HCT116 (cell line): Measurements from ENCODE around the gene NFIB. TPM values are rescaled to one million over a fixed set of nuclear protein-coding genes. Genes with fewer than 3 reads are reported as not detected.

Source experiments
- ATAC-seq: fragments of 200-7000 bp; cut with Tn5 transposase; 2 replicates; pipeline ENCODE4 v1.9.1; 2020; ENCODE audit warnings: mild to moderate bottlenecking, moderate library complexity
- BruUV-seq: library from RNA; stranded (reverse); fragments of 400-500 nt; replicated peaks from 2 replicates; lab custom pipeline; 2021; lab: Mats Ljungman, UMichigan
- CTCF ChIA-PET: fragments of 300-600 bp; sonication (Branson Sonifier 250); formaldehyde crosslinking; loops from one replicate; lab custom pipeline; 2021; ENCODE audit warnings: antibody characterized with exemption; lab: Charles Lee
- POLR2A ChIA-PET: fragments of 300-600, 350-600 bp; sonication (Branson Sonifier 250); formaldehyde crosslinking; loops from one replicate; lab custom pipeline; 2021; ENCODE audit warnings: antibody characterized with exemption; lab: Charles Lee
- RAD21 ChIA-PET, 2 experiments: fragments of 300-600 bp; sonication (Branson Sonifier 250); formaldehyde crosslinking; loops; one replicate each; lab custom pipeline; 2023; ENCODE audit warnings: low total read pairs in 2 of 2; ENCODE audit not compliant: uncharacterized antibody in 2 of 2, unreplicated experiment in 2 of 2, low non-redundant PET in 1 of 2; lab: Charles Lee
- DNase-seq: peaks from one replicate; pipeline ENCODE4 v3.0.0-alpha.2; 2010; ENCODE audit warnings: low read depth, low spot score
- H2AFZ ChIP-seq: fragments of 200-600 bp; shearing (Covaris generic), sonication (generic); 2 replicates; pipeline ENCODE4 v1.6.1; 2017; ENCODE audit warnings: low read depth, mixed run types, mixed read lengths, antibody characterized with exemption, low read length; ENCODE audit not compliant: poor library complexity, severe bottlenecking
- H3K27ac ChIP-seq: 2 replicates; pipeline ENCODE4 v1.5.1; 2012; ENCODE audit warnings: low read depth, low read length
- H3K27me3 ChIP-seq: fragments of 200-600 bp; sonication (generic); 2 replicates; pipeline ENCODE4 v1.6.1; 2016; ENCODE audit warnings: mixed run types, low read length, mixed read lengths; ENCODE audit not compliant: insufficient read depth
- H3K36me3 ChIP-seq, 2 experiments: fragments of 200-500 bp in 1 of 2; fragments of 200-600 bp in 1 of 2; sonication (Bioruptor generic) in 1 of 2; sonication (generic) in 1 of 2; 2 replicates each; pipeline versions ENCODE4 v1.5.1 to v1.6.1; 2014 to 2016; ENCODE audit warnings: low read length in 2 of 2, inconsistent platforms in 1 of 2, mixed read lengths in 1 of 2, mixed run types in 1 of 2; ENCODE audit not compliant: insufficient read depth in 2 of 2, control insufficient read depth in 1 of 2
- H3K4me1 ChIP-seq, 2 experiments: fragments of 200-600 bp in 1 of 2; sonication (generic) in 1 of 2; 2 replicates each; pipeline versions ENCODE4 v1.5.1 to v1.6.1; 2012 to 2017; ENCODE audit warnings: low read length in 2 of 2, inconsistent platforms in 1 of 2, mild to moderate bottlenecking in 1 of 2, mixed read lengths in 1 of 2, mixed run types in 1 of 2, moderate library complexity in 1 of 2; ENCODE audit not compliant: insufficient read depth in 2 of 2, control insufficient read depth in 1 of 2
- H3K4me2 ChIP-seq: fragments of 200-600 bp; sonication (generic); 2 replicates; pipeline ENCODE4 v1.6.1; 2017; ENCODE audit warnings: mixed run types, low read length, mixed read lengths
- H3K4me3 ChIP-seq, 2 experiments: fragments of 200-600 bp in 1 of 2; sonication (generic) in 1 of 2; replicated peaks in 1 of 2; 2 replicates each; pipeline ENCODE4 v1.5.1; 2011 to 2016; ENCODE audit warnings: low read length in 2 of 2, control low read depth in 1 of 2, low read depth in 1 of 2, mild to moderate bottlenecking in 1 of 2, mixed read lengths in 1 of 2, mixed run types in 1 of 2
- H3K79me2 ChIP-seq: fragments of 200-600 bp; sonication (generic); 2 replicates; pipeline ENCODE4 v1.6.1; 2017; ENCODE audit warnings: mild to moderate bottlenecking, mixed run types, low read length, moderate library complexity, mixed read lengths; ENCODE audit not compliant: insufficient read depth
- H3K9ac ChIP-seq: fragments of 200-600 bp; sonication (generic); 2 replicates; pipeline ENCODE4 v1.6.1; 2016; ENCODE audit warnings: low read length, mixed read lengths
- H3K9me2 ChIP-seq: fragments of 200-600 bp; sonication (generic), shearing (Covaris generic); 2 replicates; pipeline ENCODE4 v1.6.1; 2017; ENCODE audit warnings: mixed run types, mild to moderate bottlenecking, moderate library complexity; ENCODE audit not compliant: insufficient read depth
- H3K9me3 ChIP-seq, 2 experiments: fragments of 200-500 bp in 1 of 2; fragments of 200-600 bp in 1 of 2; sonication (Bioruptor generic) in 1 of 2; sonication (generic) in 1 of 2; 2 replicates each; pipeline ENCODE4 v1.6.1; 2014 to 2017; ENCODE audit warnings: low read length in 2 of 2, mixed read lengths in 2 of 2, inconsistent platforms in 1 of 2, low read depth in 1 of 2, mild to moderate bottlenecking in 1 of 2, mixed run types in 1 of 2, moderate library complexity in 1 of 2; ENCODE audit not compliant: control insufficient read depth in 1 of 2, insufficient read depth in 1 of 2
- H4K20me1 ChIP-seq: fragments of 200-600 bp; sonication (generic), shearing (Covaris generic); 2 replicates; pipeline ENCODE4 v1.6.1; 2017; ENCODE audit warnings: mixed run types, mild to moderate bottlenecking, moderate library complexity; ENCODE audit not compliant: insufficient read depth
- CBX3 ChIP-seq: IDR thresholded peaks from 2 replicates; pipeline ENCODE4 v1.6.1; 2012; ENCODE audit warnings: low read depth
- ELF1 ChIP-seq: IDR thresholded peaks from 2 replicates; pipeline ENCODE4 v1.6.1; 2012; ENCODE audit warnings: low read depth, borderline replicate concordance
- EZH2phosphoT487 ChIP-seq: fragments of 200-600 bp; IDR thresholded peaks from 2 replicates; pipeline ENCODE4 v1.6.1; 2018; ENCODE audit warnings: antibody characterized with exemption, borderline replicate concordance
- FOSL1 ChIP-seq: IDR thresholded peaks from 2 replicates; pipeline ENCODE4 v1.6.1; 2012; ENCODE audit warnings: low read depth
- POLR2A ChIP-seq: IDR thresholded peaks from 2 replicates; pipeline ENCODE4 v1.7.0; 2011; ENCODE audit warnings: borderline replicate concordance; ENCODE audit not compliant: insufficient read depth, insufficient read length; ENCODE audit errors: extremely low read depth
- POLR2AphosphoS5 ChIP-seq: IDR thresholded peaks from 2 replicates; pipeline ENCODE4 v1.6.1; 2011; ENCODE audit warnings: mild to moderate bottlenecking, low read depth, low read length, moderate library complexity
- RAD21 ChIP-seq: IDR thresholded peaks from 2 replicates; pipeline ENCODE4 v1.6.1; 2012; ENCODE audit warnings: low read depth, mild to moderate bottlenecking
- SIN3A ChIP-seq: IDR thresholded peaks from 2 replicates; pipeline ENCODE4 v1.6.1; 2012; ENCODE audit warnings: low read depth
- SP1 ChIP-seq: IDR thresholded peaks from 2 replicates; pipeline ENCODE4 v1.6.1; 2012; ENCODE audit warnings: low read depth
- SRF ChIP-seq: IDR thresholded peaks from 2 replicates; pipeline ENCODE4 v1.6.1; 2012; ENCODE audit warnings: low read depth
- TCF7L2 ChIP-seq: IDR thresholded peaks from 2 replicates; pipeline ENCODE4 v1.7.0; 2011; ENCODE audit warnings: borderline replicate concordance, inconsistent platforms; ENCODE audit not compliant: insufficient read depth, insufficient read length; ENCODE audit errors: extremely low read depth
- YY1 ChIP-seq: IDR thresholded peaks from 2 replicates; pipeline ENCODE4 v1.6.1; 2011; ENCODE audit warnings: low read length, low read depth, moderate library complexity, mild to moderate bottlenecking; ENCODE audit not compliant: insufficient replicate concordance; ENCODE audit errors: extremely low read depth
- ZFX ChIP-seq: fragments of 450-650 bp; IDR thresholded peaks from 2 replicates; pipeline ENCODE4 v1.6.1; 2017
- ZNF274 ChIP-seq: fragments of 200-500 bp; sonication (Bioruptor generic); IDR thresholded peaks from 2 replicates; pipeline ENCODE4 v1.6.1; 2014; ENCODE audit warnings: mild to moderate bottlenecking, low read depth, low read length, inconsistent platforms
- intact Hi-C: fragments of 100-400 bp; cut with micrococcal nuclease; formaldehyde crosslinking; loops from 2 replicates; pipeline ENCODE4 v1.10.0; 2022
- total RNA-seq: library from RNA; stranded (reverse); gene quantifications from one replicate; pipeline ENCODE4 v1.2.1, GENCODE V29; 2021; ENCODE audit not compliant: unreplicated experiment
- TF ChIP-seq, protein P1 (sequence below): IDR thresholded peaks from 2 replicates; pipeline ENCODE4 v1.6.1; 2012
- TF ChIP-seq, protein P2 (sequence below), 3 experiments: fragments of 200-600 bp in 1 of 3; sonication (generic) in 1 of 3; IDR thresholded peaks in 2 of 3; conservative IDR thresholded peaks in 1 of 3; 2 replicates each; pipeline ENCODE4 v1.5.1; 2012 to 2017; ENCODE audit warnings: low read depth in 2 of 3, low read length in 2 of 3, antibody characterized with exemption in 1 of 3, borderline replicate concordance in 1 of 3, control low read depth in 1 of 3, mild to moderate bottlenecking in 1 of 3, mixed read lengths in 1 of 3, mixed run types in 1 of 3, moderate library complexity in 1 of 3; ENCODE audit not compliant: insufficient read depth in 1 of 3
- TF ChIP-seq, protein P3 (sequence below): IDR thresholded peaks from 2 replicates; pipeline ENCODE4 v1.6.1; 2012
- TF ChIP-seq, protein P4 (sequence below): IDR thresholded peaks from 2 replicates; pipeline ENCODE4 v1.6.1; 2011; ENCODE audit warnings: mild to moderate bottlenecking, low read length, moderate library complexity; ENCODE audit not compliant: insufficient replicate concordance; ENCODE audit errors: extremely low read depth
- TF ChIP-seq, protein P5 (sequence below): IDR thresholded peaks from 2 replicates; pipeline ENCODE4 v1.6.1; 2012; ENCODE audit warnings: low read depth

The NFIB gene
- total RNA-seq, 1 experiment from 2014 or later: 6.6 TPM

DNA sequence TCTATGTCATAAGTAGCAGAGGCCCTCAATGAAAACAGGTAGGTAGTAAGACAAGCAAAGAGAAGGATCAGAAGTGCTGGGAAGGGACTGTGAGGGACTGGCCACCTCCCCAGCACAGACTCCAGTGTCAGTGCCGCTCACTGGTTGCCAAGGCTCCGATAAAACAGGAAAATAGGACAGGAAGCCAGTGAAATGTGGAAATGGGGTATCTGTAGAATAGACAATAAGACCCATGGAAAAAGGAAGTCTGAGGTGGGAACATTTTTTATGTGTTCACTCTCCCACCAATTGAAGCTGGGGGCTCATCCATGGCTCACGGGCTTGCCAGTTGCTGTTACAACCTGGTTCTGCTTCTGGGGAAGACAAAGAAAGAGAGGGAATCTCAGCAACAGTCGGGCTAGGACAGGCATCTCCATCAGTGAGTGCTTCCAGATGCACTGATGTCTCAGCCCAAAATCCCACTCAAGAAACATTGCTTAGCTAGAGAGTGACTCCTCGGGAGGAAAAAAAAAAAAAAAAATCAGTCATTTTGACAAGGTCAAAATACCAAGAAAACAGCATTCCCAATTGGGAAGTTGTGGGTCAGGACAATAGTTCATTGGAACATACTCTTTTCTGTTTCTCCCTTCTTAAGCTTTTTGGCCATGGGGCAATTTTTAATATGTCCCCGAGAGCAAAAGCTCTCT is 27.6 kb upstream of the NFIB start:
- RAD21 ChIA-PET: no interaction called here
- CTCF ChIA-PET: no interaction called here
- Histone ChIP-seq H3K27ac (no peak overlapping the region), H3K9me3 (no peaks in the 10 kb centered on the region), H3K4me3 (no peak overlapping the region), H3K27me3 (peaks cover 39% of the 10 kb centered on the region), H3K9ac (no peak overlapping the region), H3K79me2 (no peaks in the 10 kb centered on the region), H3K4me2 (no peak overlapping the region), H3K36me3 (no peaks in the 10 kb centered on the region), H3K4me1 (no peaks in the 10 kb centered on the region), H2AFZ (no peak overlapping the region), H3K9me2 (no peaks in the 10 kb centered on the region), H4K20me1 (no peaks in the 10 kb centered on the region)
- TF ChIP-seq ELF1 (no peak), CBX3 (no peak), SIN3A (no peak), RAD21 (no peak), FOSL1 (no peak), POLR2AphosphoS5 (no peak), ZNF274 (no peak), TCF7L2 (no peak), SP1 (no peak), EZH2phosphoT487 (no peak), SRF (no peak), ZFX (no peak), POLR2A (no peak), YY1 (no peak)
- TF ChIP-seq, protein P1, sequence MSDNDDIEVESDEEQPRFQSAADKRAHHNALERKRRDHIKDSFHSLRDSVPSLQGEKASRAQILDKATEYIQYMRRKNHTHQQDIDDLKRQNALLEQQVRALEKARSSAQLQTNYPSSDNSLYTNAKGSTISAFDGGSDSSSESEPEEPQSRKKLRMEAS: no peak
- TF ChIP-seq, protein P2, sequence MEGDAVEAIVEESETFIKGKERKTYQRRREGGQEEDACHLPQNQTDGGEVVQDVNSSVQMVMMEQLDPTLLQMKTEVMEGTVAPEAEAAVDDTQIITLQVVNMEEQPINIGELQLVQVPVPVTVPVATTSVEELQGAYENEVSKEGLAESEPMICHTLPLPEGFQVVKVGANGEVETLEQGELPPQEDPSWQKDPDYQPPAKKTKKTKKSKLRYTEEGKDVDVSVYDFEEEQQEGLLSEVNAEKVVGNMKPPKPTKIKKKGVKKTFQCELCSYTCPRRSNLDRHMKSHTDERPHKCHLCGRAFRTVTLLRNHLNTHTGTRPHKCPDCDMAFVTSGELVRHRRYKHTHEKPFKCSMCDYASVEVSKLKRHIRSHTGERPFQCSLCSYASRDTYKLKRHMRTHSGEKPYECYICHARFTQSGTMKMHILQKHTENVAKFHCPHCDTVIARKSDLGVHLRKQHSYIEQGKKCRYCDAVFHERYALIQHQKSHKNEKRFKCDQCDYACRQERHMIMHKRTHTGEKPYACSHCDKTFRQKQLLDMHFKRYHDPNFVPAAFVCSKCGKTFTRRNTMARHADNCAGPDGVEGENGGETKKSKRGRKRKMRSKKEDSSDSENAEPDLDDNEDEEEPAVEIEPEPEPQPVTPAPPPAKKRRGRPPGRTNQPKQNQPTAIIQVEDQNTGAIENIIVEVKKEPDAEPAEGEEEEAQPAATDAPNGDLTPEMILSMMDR (IDR thresholded peaks at IDR 0.05 in 2 of 3, conservative IDR thresholded peaks at IDR 0.05 in 1 of 3; ENCODE audit: borderline replicate concordance in 1 of 3, insufficient read depth in 1 of 3, low read depth in 2 of 3, low read length in 2 of 3): no peak
- TF ChIP-seq, protein P3, sequence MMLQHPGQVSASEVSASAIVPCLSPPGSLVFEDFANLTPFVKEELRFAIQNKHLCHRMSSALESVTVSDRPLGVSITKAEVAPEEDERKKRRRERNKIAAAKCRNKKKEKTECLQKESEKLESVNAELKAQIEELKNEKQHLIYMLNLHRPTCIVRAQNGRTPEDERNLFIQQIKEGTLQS: no peak
- TF ChIP-seq, protein P4, sequence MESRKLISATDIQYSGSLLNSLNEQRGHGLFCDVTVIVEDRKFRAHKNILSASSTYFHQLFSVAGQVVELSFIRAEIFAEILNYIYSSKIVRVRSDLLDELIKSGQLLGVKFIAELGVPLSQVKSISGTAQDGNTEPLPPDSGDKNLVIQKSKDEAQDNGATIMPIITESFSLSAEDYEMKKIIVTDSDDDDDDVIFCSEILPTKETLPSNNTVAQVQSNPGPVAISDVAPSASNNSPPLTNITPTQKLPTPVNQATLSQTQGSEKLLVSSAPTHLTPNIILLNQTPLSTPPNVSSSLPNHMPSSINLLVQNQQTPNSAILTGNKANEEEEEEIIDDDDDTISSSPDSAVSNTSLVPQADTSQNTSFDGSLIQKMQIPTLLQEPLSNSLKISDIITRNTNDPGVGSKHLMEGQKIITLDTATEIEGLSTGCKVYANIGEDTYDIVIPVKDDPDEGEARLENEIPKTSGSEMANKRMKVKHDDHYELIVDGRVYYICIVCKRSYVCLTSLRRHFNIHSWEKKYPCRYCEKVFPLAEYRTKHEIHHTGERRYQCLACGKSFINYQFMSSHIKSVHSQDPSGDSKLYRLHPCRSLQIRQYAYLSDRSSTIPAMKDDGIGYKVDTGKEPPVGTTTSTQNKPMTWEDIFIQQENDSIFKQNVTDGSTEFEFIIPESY: no peak
- TF ChIP-seq, protein P5, sequence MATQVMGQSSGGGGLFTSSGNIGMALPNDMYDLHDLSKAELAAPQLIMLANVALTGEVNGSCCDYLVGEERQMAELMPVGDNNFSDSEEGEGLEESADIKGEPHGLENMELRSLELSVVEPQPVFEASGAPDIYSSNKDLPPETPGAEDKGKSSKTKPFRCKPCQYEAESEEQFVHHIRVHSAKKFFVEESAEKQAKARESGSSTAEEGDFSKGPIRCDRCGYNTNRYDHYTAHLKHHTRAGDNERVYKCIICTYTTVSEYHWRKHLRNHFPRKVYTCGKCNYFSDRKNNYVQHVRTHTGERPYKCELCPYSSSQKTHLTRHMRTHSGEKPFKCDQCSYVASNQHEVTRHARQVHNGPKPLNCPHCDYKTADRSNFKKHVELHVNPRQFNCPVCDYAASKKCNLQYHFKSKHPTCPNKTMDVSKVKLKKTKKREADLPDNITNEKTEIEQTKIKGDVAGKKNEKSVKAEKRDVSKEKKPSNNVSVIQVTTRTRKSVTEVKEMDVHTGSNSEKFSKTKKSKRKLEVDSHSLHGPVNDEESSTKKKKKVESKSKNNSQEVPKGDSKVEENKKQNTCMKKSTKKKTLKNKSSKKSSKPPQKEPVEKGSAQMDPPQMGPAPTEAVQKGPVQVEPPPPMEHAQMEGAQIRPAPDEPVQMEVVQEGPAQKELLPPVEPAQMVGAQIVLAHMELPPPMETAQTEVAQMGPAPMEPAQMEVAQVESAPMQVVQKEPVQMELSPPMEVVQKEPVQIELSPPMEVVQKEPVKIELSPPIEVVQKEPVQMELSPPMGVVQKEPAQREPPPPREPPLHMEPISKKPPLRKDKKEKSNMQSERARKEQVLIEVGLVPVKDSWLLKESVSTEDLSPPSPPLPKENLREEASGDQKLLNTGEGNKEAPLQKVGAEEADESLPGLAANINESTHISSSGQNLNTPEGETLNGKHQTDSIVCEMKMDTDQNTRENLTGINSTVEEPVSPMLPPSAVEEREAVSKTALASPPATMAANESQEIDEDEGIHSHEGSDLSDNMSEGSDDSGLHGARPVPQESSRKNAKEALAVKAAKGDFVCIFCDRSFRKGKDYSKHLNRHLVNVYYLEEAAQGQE: no peak
- DNase-seq: no peak
- no peak for ATAC-seq
- intact Hi-C loops: no loop called here
- POLR2A ChIA-PET: no interaction called here
- no TSS peak for BruUV-seq
